ENCODE data around the gene PRSS56.

Gene PRSS56

GRCh38 chr2:232486558-232487384 is 33.4 kb upstream of the PRSS56 start:
- no peak for DNase-seq

GRCh38 chr2:232487385-232488096 is 32.6 kb upstream of the PRSS56 start, which contains the start of gene ECEL1:
Gene ECEL1, minus strand, starts transcription at chr2:232487834. Its CDS starts 1,181 bp downstream, at chr2:232486653.
- no peak for DNase-seq

GRCh38 chr2:232488097-232488711 is 32.0 kb upstream of the PRSS56 start:
- no peak for DNase-seq

GRCh38 chr2:232488721-232489300 is 31.4 kb upstream of the PRSS56 start:
- no peak for DNase-seq

GRCh38 chr2:232489516-232490220 is 30.5 kb upstream of the PRSS56 start:
- DNase-seq: no peak

- DNase-seq: no peak
These were observed 29.7 kb upstream of the PRSS56 start for GRCh38 chr2:232490221-232491138.

- DNase-seq: no peak
These were observed 28.9 kb upstream of the PRSS56 start for GRCh38 chr2:232491139-232491780.

GRCh38 chr2:232492236-232492848 is 27.8 kb upstream of the PRSS56 start:
- no peak for DNase-seq

- no peak for DNase-seq
These were observed 27.1 kb upstream of the PRSS56 start for GRCh38 chr2:232492963-232493700.

- DNase-seq: no peak
These were observed 26.3 kb upstream of the PRSS56 start for GRCh38 chr2:232493701-232494474.

GRCh38 chr2:232494542-232494941 is 25.6 kb upstream of the PRSS56 start:
- no peak for DNase-seq

- no peak for DNase-seq
These were observed 24.9 kb upstream of the PRSS56 start for GRCh38 chr2:232495292-232495691.

GRCh38 chr2:232496501-232497270 is 23.5 kb upstream of the PRSS56 start:
- DNase-seq: no peak

GRCh38 chr2:232497348-232497747 is 22.8 kb upstream of the PRSS56 start:
- DNase-seq: no peak

GRCh38 chr2:232498452-232498851 is 21.7 kb upstream of the PRSS56 start:
- no peak for DNase-seq

- no peak for DNase-seq
These were observed 18.8 kb upstream of the PRSS56 start for GRCh38 chr2:232501331-232501771.

GRCh38 chr2:232501794-232502390 is 18.3 kb upstream of the PRSS56 start:
- DNase-seq: no peak

GRCh38 chr2:232502511-232502910 is 17.7 kb upstream of the PRSS56 start:
- peak in 1 of 2 donors; percentile 13 for DNase-seq
